Measurements from ENCODE around the gene CYBC1.

CYBC1 gene

GRCh38 chr17:82407255-82407654 is 43.3 kb downstream of the CYBC1 start:
- no peak for DNase-seq

GRCh38 chr17:82406131-82406671 is 44.4 kb downstream of the CYBC1 start:
- no peak for DNase-seq

GRCh38 chr17:82405051-82405450 is 45.5 kb downstream of the CYBC1 start:
- no peak for DNase-seq

- DNase-seq, result no peak
These were observed 46.6 kb downstream of the CYBC1 start for GRCh38 chr17:82403662-82404660.

- DNase-seq, result no peak
These were observed 47.7 kb downstream of the CYBC1 start for GRCh38 chr17:82402865-82403264.

- peak; percentile 73 for DNase-seq
These were observed 49.7 kb downstream of the CYBC1 start for GRCh38 chr17:82400830-82401229.

- no peak for DNase-seq
These were observed 50.3 kb downstream of the CYBC1 start for GRCh38 chr17:82400206-82400605.

GRCh38 chr17:82399601-82400101 is 50.9 kb downstream of the CYBC1 start:
- no peak for DNase-seq

GRCh38 chr17:82399041-82399441 is 51.5 kb downstream of the CYBC1 start:
- DNase-seq, result no peak

- DNase-seq, result no peak
These were observed 52.9 kb downstream of the CYBC1 start for GRCh38 chr17:82397449-82398335.

GRCh38 chr17:82396601-82397435 is 53.7 kb downstream of the CYBC1 start:
- DNase-seq, result no peak

GRCh38 chr17:82394278-82394677 is 56.3 kb downstream of the CYBC1 start:
- no peak for DNase-seq

- no peak for DNase-seq
These were observed 57.6 kb downstream of the CYBC1 start for GRCh38 chr17:82392941-82393340.

All from activated CD4-positive, alpha-beta T cell treated with anti-CD3 and anti-CD28 coated beads, Interleukin-2, amount 50 U/mL, for 16 hours (primary cell).